HepG2 (cell line): Measurements from ENCODE around the gene GDF15. TPM values are rescaled to one million over a fixed set of nuclear protein-coding genes. Genes with fewer than 3 reads are reported as not detected.

Experiments used
- CBFB ChIP-seq: sonication (generic); formaldehyde crosslinking; IDR thresholded peaks from 2 replicates; pipeline ENCODE4 v1.4.0; 2020; ENCODE audit warnings: missing genetic modification reagents
- CREB1 ChIP-seq, 2 experiments: fragments of 450-650 bp in 1 of 2; IDR thresholded peaks; 2 replicates each; pipeline ENCODE4 v1.6.1; 2016 to 2017; ENCODE audit warnings: control low read depth in 1 of 2, mild to moderate bottlenecking in 1 of 2, missing compliant biosample characterization in 1 of 2, missing genetic modification characterization in 1 of 2
- FOSL2 ChIP-seq: sonication (generic); formaldehyde crosslinking; IDR thresholded peaks from 2 replicates; pipeline ENCODE4 v1.4.0; 2020; ENCODE audit warnings: missing genetic modification reagents
- HMG20B ChIP-seq: conservative IDR thresholded peaks from 2 replicates; pipeline ENCODE4 v1.6.1; 2016; ENCODE audit warnings: missing genetic modification reagents, missing compliant biosample characterization
- RFXAP ChIP-seq: sonication (generic); formaldehyde crosslinking; IDR thresholded peaks from 2 replicates; pipeline ENCODE4 v1.4.0; 2020; ENCODE audit warnings: missing genetic modification reagents, borderline replicate concordance
- RNF2 ChIP-seq: fragments of 450-650 bp; conservative IDR thresholded peaks from 2 replicates; pipeline ENCODE4 v1.6.1; 2016; ENCODE audit warnings: low read depth
- SALL1 ChIP-seq: sonication (generic); formaldehyde crosslinking; IDR thresholded peaks from 2 replicates; pipeline ENCODE4 v1.8.0; 2022; ENCODE audit warnings: mild to moderate bottlenecking, missing genetic modification reagents
- SIX1 ChIP-seq: sonication (generic); formaldehyde crosslinking; IDR thresholded peaks from 2 replicates; pipeline ENCODE4 v1.4.0; 2020; ENCODE audit warnings: missing genetic modification reagents, borderline replicate concordance
- SMARCC2 ChIP-seq: fragments of 450-650 bp; IDR thresholded peaks from 2 replicates; pipeline ENCODE4 v1.6.1; 2017; ENCODE audit warnings: antibody characterized with exemption, mild to moderate bottlenecking
- STAG1 ChIP-seq: sonication (generic); formaldehyde crosslinking; IDR thresholded peaks from 2 replicates; pipeline ENCODE4 v1.4.0; 2020; ENCODE audit warnings: missing genetic modification reagents
- ZMYM2 ChIP-seq: sonication (generic); formaldehyde crosslinking; IDR thresholded peaks from 2 replicates; pipeline ENCODE4 v1.8.0; 2022; ENCODE audit warnings: mild to moderate bottlenecking, missing genetic modification reagents
- ZNF772 ChIP-seq: sonication (generic); formaldehyde crosslinking; IDR thresholded peaks from 2 replicates; pipeline ENCODE4 v1.5.0; 2020; ENCODE audit warnings: mild to moderate bottlenecking, missing genetic modification reagents
- polyA plus RNA-seq, 8 experiments: library from polyadenylated mRNA; depleted of rRNA in 3 of 8; stranded (reverse) in 7 of 8; unstranded in 1 of 8; fragments of >200 nt; fragmentation: Illumina TruSeq in 4 of 8; extraction: Trizol in 4 of 8; gene quantifications; 2 replicates each; pipeline versions ENCODE4 v1.2.1 to v1.2.3, GENCODE V29; 2011 to 2016; ENCODE audit warnings: low read depth in 4 of 8, missing spikeins in 1 of 8, mixed read lengths in 1 of 8; ENCODE audit not compliant: insufficient read depth in 1 of 8
- total RNA-seq, 5 experiments: library from RNA; depleted of rRNA; stranded (reverse); fragments of >200 nt; fragmentation: Illumina TruSeq; extraction: Trizol; gene quantifications; 2 replicates each; pipeline ENCODE4 v1.2.3, GENCODE V29; 2016; ENCODE audit warnings: low read depth in 1 of 5
- TF ChIP-seq, protein P1 (sequence below): sonication (generic); formaldehyde crosslinking; IDR thresholded peaks from 2 replicates; pipeline ENCODE4 v1.5.0; 2020; ENCODE audit warnings: mild to moderate bottlenecking, missing genetic modification reagents
- TF ChIP-seq, protein P2 (sequence below): sonication (generic); formaldehyde crosslinking; IDR thresholded peaks from 2 replicates; pipeline ENCODE4 v1.4.0; 2020; ENCODE audit warnings: missing genetic modification reagents
- TF ChIP-seq, protein P3 (sequence below): sonication (generic); formaldehyde crosslinking; IDR thresholded peaks from 2 replicates; pipeline ENCODE4 v1.4.0; 2020; ENCODE audit warnings: missing genetic modification reagents, borderline replicate concordance
- TF ChIP-seq, protein P4 (sequence below): sonication (generic); formaldehyde crosslinking; IDR thresholded peaks from 2 replicates; pipeline ENCODE4 v1.5.1; 2020; ENCODE audit warnings: mild to moderate bottlenecking, missing genetic modification reagents, moderate library complexity
- TF ChIP-seq, protein P5 (sequence below): sonication (generic); formaldehyde crosslinking; IDR thresholded peaks from 2 replicates; pipeline ENCODE4 v1.8.1; 2022; ENCODE audit warnings: low read depth, mild to moderate bottlenecking, missing genetic modification reagents

The GDF15 gene
- total and polyA plus RNA-seq, 2 of the 13 experiments (the other 11 are each of a cell fraction or from before 2014, with no cell fraction given), result 146 to 422 TPM

DNA sequence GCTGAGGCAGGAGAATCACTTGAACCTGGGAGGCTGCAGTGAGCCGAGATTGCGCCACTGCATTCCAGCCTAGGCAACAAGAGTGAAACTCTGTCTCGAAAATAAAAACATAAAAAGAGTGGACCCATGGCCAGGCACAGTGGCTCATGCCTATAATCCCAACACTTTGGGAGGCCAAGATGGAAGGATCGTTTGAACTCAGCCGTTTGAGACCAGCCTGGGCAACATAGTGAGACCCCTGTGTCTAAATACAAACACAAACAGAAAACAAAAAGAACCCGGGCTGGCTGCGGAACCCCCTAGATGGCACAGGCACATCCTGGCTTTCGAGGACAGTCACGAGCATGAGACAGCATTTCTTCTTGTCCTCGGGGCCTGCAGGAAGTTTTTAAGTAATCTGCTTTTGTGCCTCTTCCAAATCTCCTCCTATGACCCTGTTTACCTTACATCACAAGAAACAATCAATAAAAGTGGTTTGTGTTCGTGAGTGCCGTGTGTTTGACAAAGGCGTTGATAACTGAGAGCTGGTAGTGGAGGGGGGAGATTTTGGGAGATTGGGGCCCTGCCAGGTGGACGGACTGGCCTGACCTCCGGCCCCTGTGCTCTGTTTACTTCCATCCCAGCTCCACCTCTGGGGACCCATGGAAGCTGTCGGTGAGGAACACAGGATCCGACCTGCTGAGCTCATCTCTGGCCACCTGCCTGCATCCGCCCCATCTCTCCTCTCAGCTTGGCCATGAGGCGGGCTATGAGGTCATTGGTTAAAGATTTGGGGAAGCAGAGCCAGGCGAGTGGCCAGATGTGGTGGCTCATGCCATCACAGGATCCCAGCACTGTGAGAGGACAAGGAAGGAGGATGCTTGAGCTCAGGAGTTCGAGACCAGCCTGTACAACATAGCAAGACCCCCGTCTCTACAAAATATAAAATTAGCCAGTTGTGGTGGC is 5.9 kb upstream of the GDF15 start (continued):
- TF ChIP-seq ZNF772 (CRISPR knock-in tag), result peak; percentile 94
- no peak for TF ChIP-seq RNF2
- TF ChIP-seq, protein P1, sequence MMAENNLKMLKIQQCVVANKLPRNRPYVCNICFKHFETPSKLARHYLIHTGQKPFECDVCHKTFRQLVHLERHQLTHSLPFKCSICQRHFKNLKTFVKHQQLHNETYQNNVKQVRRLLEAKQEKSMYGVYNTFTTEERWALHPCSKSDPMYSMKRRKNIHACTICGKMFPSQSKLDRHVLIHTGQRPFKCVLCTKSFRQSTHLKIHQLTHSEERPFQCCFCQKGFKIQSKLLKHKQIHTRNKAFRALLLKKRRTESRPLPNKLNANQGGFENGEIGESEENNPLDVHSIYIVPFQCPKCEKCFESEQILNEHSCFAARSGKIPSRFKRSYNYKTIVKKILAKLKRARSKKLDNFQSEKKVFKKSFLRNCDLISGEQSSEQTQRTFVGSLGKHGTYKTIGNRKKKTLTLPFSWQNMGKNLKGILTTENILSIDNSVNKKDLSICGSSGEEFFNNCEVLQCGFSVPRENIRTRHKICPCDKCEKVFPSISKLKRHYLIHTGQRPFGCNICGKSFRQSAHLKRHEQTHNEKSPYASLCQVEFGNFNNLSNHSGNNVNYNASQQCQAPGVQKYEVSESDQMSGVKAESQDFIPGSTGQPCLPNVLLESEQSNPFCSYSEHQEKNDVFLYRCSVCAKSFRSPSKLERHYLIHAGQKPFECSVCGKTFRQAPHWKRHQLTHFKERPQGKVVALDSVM (CRISPR knock-in tag), result peak; percentile 99
- peak; percentile 98 for TF ChIP-seq SALL1 (CRISPR knock-in tag)
- TF ChIP-seq, protein P2, sequence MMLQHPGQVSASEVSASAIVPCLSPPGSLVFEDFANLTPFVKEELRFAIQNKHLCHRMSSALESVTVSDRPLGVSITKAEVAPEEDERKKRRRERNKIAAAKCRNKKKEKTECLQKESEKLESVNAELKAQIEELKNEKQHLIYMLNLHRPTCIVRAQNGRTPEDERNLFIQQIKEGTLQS, result peak; percentile 88
- TF ChIP-seq, protein P3, sequence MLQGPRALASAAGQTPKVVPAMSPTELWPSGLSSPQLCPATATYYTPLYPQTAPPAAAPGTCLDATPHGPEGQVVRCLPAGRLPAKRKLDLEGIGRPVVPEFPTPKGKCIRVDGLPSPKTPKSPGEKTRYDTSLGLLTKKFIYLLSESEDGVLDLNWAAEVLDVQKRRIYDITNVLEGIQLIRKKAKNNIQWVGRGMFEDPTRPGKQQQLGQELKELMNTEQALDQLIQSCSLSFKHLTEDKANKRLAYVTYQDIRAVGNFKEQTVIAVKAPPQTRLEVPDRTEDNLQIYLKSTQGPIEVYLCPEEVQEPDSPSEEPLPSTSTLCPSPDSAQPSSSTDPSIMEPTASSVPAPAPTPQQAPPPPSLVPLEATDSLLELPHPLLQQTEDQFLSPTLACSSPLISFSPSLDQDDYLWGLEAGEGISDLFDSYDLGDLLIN (CRISPR knock-in tag), result peak; percentile 57; the same call in 1 of the 2 replicates
- TF ChIP-seq SIX1 (CRISPR knock-in tag), result peak; percentile 85
- TF ChIP-seq ZMYM2, result no peak
- no peak for TF ChIP-seq SMARCC2
- peak; percentile 91 for TF ChIP-seq RFXAP (CRISPR knock-in tag)
- TF ChIP-seq, protein P4, sequence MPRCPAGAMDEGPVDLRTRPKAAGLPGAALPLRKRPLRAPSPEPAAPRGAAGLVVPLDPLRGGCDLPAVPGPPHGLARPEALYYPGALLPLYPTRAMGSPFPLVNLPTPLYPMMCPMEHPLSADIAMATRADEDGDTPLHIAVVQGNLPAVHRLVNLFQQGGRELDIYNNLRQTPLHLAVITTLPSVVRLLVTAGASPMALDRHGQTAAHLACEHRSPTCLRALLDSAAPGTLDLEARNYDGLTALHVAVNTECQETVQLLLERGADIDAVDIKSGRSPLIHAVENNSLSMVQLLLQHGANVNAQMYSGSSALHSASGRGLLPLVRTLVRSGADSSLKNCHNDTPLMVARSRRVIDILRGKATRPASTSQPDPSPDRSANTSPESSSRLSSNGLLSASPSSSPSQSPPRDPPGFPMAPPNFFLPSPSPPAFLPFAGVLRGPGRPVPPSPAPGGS (CRISPR knock-in tag), result peak; percentile 95; the same call in 1 of the 2 replicates
- TF ChIP-seq CBFB (CRISPR knock-in tag), result peak; percentile 94
- peak; percentile 57 for TF ChIP-seq CREB1 (IDR thresholded peaks at IDR 0.05)
- peak; percentile 91 for TF ChIP-seq CREB1 (CRISPR knock-in tag; IDR thresholded peaks at IDR 0.05)
- peak; percentile 85 for TF ChIP-seq HMG20B (CRISPR knock-in tag)
- TF ChIP-seq STAG1 (CRISPR knock-in tag), result no peak
- TF ChIP-seq, protein P5, sequence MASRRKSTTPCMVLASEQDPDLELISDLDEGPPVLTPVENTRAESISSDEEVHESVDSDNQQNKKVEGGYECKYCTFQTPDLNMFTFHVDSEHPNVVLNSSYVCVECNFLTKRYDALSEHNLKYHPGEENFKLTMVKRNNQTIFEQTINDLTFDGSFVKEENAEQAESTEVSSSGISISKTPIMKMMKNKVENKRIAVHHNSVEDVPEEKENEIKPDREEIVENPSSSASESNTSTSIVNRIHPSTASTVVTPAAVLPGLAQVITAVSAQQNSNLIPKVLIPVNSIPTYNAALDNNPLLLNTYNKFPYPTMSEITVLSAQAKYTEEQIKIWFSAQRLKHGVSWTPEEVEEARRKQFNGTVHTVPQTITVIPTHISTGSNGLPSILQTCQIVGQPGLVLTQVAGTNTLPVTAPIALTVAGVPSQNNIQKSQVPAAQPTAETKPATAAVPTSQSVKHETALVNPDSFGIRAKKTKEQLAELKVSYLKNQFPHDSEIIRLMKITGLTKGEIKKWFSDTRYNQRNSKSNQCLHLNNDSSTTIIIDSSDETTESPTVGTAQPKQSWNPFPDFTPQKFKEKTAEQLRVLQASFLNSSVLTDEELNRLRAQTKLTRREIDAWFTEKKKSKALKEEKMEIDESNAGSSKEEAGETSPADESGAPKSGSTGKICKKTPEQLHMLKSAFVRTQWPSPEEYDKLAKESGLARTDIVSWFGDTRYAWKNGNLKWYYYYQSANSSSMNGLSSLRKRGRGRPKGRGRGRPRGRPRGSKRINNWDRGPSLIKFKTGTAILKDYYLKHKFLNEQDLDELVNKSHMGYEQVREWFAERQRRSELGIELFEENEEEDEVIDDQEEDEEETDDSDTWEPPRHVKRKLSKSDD (CRISPR knock-in tag), result peak; percentile 98
- TF ChIP-seq FOSL2 (CRISPR knock-in tag), result peak; percentile 88
